GM19463 (cell line): ENCODE data around the gene KCNK4.

Experiments
- ATAC-seq: cut with Tn5 transposase; IDR thresholded peaks from one replicate; pipeline ENCODE4 v1.9.1; 2021; ENCODE audit warnings: mild to moderate bottlenecking, moderate library complexity; ENCODE audit not compliant: unreplicated experiment

KCNK4 gene

DNA sequence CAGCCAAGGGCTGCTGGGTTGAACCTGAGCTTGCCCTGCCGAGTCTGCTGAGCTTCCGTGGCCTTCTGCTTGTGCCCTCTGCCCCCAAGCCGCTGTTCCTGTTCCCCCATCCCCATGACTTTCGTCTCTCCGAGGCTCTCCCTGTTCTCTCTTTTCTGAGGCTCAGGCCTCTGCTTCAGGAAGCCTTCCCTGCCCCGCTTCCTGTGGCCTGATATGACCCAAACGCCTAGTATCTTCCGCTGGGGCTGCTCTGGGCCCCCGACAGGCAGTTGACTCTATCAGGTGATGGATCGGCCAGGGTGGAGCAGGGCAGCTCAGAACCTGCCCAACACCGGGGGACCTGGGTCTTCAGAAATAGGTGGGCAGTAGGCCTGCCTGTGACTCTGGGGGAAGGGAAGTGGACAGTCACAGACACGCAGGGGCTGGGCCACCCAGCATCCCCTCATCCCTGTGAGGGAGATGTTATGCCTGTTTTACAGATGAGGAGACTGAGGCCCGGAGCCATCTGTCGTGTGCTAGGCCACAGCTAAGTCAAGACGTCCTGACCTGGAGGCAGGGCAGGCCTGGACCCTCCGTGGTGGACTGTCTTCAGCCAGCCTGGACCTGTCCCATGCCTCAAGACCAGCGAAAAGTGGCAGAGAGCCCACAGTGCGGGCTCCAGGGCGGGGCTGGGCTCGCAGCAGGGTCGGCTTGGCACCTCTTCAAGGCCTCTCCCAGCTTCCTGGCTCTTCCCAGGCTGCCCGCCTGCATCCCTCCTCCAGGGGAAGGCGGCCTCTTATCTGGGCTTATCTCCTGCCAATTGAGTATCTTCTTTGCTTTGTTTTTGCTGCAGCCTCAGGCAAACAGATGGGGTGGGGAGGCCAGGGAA is 22.8 kb upstream of the KCNK4 start:
- ATAC-seq: no peak

- no peak for ATAC-seq
Measured at GRCh38 chr11:64268893-64269539, 22.1 kb upstream of the KCNK4 start.

GRCh38 chr11:64269540-64270220 is 21.4 kb upstream of the KCNK4 start:
- ATAC-seq: peak; percentile 70

DNA sequence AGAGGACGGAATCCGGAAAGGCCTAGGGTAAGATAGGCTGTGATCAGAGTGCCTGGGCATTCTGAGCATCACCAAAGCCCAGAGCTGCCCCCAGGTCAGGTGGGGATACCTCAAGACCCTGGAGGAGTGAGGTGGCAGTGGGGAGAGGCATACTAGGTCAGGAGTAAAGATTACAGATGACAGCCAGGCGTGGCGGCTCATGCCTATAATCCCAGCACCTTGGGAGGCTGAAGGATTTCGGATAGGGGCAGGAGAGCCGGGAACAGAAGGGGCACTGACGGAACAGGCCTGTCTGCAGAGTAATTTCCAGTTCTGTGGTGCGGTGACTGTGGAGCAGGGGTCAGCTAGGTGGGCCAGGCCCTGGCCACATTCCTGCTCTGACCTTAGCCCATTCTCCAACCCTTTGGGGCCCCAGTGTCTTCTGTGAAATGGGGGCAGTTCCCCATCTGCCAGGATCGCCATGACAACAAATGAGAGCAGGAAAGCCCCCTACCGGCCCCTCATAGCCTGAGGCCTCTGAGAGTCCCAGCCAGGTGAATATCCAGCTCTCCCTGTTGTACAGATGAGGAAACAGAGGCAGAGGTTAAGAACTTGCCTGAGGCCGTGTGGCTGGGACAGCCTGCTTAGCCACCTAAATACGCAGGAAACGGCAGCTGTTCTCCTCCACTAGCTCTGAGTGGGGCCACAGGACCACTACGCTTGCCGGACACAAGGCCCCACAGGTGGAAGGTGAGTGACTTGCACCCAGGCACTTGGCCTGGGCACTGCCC is 15.9 kb upstream of the KCNK4 start:
- no peak for ATAC-seq

GRCh38 chr11:64275841-64276240 is 15.3 kb upstream of the KCNK4 start:
- ATAC-seq: no peak

DNA sequence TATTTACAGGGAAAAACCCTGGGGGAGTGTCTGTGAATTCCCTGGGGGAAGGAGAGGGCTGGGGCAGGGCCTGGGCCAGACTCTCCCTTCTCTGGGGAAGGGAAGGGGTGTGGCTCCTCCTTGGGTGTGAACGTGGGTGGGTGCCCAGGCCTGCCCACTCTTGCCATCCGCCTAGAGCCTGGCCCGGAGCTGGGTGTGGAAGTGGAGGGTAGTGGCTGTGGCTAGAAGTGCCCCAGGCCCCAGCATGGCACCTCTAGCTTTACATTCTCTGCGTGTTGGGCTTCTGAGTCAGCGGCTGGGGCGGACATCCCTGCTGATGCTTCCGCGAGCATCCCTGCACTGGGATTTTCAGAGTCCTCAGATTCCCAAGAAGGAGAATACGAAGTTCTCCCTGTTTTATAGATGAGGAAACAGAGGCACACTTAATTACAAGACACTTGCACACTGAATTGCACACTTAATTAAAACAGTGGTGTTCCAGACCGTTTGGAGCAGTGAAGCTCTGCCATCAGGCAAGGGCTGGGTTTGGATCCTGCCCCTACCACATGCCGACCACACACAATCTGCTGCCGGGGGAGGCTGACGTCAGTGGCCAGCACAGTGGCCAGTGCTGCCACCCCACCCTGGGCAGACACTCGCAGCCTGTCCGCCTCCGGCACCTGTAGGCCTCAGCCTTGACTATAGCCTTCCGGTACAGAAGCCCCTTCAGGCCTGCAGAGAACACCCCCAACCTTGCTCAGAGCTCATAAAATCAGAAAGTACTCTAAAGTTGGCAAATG is 14.3 kb upstream of the KCNK4 start:
- no peak for ATAC-seq

DNA sequence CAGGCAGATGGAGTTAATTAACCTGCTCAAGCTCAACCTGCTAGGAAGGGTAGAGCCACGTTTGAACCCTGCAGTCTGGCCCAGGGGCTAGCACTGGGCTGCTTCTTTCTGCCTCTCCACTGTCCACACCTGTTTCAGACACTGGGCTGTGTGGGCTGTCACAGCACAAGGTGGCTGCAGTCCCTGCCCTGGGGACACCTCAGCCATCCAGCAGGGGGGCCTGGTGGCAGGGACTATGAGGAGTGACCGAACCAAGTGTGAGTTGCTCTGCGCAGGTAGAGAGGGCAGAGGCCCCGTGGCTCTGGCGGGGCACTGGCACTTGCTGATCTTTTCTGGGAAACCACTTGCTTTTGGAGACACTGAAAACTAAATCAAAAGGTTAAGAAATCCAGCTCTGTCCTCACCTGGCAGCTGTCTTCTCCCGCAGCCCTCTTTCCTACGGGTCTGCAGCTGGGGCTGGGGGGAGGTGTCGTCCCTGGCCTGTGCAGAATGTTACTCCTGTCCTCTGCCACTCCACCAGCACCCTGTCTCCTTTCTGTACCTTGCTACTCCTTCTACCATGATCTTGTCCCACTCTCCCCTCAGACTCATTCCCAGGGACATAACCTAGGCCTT is 12.4 kb upstream of the KCNK4 start:
- no peak for ATAC-seq

GRCh38 chr11:64281957-64282770 is 8.9 kb upstream of the KCNK4 start:
- ATAC-seq: no peak

DNA sequence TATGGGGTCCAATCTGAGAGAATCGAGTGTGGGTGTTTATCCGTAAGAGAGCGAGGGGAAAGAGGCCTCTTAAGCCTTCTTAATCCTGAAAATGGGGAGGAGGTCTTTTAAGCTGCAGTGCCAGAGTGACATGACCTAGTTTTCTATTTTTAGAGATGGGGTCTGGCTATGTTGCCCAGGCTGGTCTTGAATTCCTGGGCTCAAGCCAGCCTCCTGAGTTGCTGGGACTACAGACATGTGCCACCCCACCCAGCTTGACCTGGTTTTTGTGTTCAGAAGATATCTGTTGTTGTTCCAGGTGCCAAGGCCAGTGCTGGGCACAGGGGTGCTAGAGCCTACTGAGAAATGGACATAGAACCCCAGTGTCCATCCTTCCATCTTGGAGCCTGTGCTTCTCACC is 8.0 kb upstream of the KCNK4 start:
- ATAC-seq: no peak

DNA sequence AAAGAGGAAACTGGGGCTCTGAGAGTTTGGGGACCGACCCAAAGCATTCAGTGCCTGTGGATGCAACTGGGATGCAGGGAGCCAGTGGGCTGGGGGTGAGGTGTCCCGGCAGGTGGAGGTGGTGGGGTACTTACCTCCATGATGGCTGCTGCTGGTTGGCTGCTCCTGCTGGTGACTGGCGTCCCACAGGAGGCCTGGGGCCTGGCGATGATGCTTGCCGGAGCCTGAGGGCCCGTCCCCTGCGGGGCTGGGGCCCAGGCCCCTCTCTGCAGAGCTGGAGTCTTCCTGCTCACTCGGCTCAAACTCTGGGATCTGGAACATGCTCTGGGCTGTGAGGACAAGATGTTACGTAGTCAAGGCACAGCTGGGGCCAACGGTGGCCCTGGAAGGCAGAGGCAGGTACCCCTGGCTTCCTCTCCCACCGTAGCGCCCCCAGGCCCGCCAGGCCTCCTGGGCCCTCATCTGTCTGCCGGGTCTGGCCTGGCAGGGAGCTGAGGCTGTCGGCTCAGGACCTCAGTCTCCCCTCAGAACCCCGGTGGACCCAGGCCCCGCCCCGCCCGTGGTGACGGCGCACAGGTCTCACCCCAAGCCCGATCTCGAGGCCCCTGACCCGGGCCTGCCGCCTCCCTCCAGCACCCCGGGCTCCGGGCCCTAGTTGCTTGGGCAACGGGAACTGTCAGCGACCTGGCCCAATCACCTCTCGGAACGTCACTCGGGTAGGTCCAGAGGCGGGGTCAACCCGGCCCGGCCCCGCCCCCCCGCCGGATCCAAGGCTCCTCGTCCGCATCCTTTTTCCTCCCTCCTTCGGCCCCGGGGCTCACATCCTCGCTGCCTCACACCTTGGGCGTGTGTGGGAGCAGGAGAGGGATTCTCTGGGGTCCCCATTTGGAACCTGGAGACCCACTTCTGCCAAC is 6.8 kb upstream of the KCNK4 start, which contains the start of gene BAD:
BAD (minus strand) TSS at position 618 of the 914 bp plus-strand sequence; CDS start at position 321, 297 bp downstream.
- peak; percentile 79 for ATAC-seq

- ATAC-seq: peak; percentile 53
Measured at GRCh38 chr11:64284962-64285884, 5.9 kb upstream of the KCNK4 start, which contains the start of gene GPR137. Gene GPR137, plus strand, starts transcription at chr11:64285848. Its CDS starts 677 bp downstream, at chr11:64286525.

GRCh38 chr11:64285885-64286800 is 5.0 kb upstream of the KCNK4 start:
- no peak for ATAC-seq

DNA sequence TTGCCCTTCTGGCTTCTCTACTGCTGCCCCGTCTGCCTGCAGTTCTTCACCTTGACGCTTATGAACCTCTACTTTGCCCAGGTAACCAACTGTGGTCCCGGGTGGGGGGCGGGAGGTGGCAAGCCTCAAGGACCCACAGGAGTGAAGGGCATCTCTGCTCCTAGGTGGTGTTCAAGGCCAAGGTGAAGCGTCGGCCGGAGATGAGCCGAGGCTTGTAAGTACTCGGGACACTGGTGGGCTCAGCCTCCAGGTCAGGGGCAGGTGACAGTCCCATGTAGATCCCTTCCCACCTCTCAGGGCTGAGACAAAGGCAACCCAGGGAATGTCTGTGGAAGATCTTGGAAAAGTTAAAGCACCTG is 4.3 kb upstream of the KCNK4 start:
- ATAC-seq: no peak

GRCh38 chr11:64287676-64288352 is 3.3 kb upstream of the KCNK4 start:
- no peak for ATAC-seq

- no peak for ATAC-seq
Measured at GRCh38 chr11:64288353-64288750, 2.8 kb upstream of the KCNK4 start.
